HEK293 (cell line): ENCODE results near the gene PAMR1.

Source experiments
- CTCF ChIA-PET: fragments of 350-600 bp; formaldehyde crosslinking; extraction: SDS; loops from one replicate; lab custom pipeline; 2021; ENCODE audit warnings: antibody characterized with exemption; lab: Yijun Ruan, JAX
- POLR2A ChIA-PET: fragments of 300-600 bp; formaldehyde crosslinking; extraction: SDS; loops from one replicate; lab custom pipeline; 2020; ENCODE audit warnings: antibody characterized with exemption, inconsistent platforms; lab: Yijun Ruan, JAX
- H3K27ac ChIP-seq: fragments of 200-500 bp; sonication (Bioruptor generic); 2 replicates; pipeline ENCODE4 v1.5.1; 2014; ENCODE audit warnings: low read depth, low read length, control low read depth, inconsistent platforms; ENCODE audit errors: extremely low read depth
- H3K36me3 ChIP-seq, 2 experiments: fragments of 200-500 bp in 1 of 2; sonication (Bioruptor generic) in 1 of 2; 1 replicate in 1 of 2; 2 replicates in 1 of 2; pipeline ENCODE4 v1.5.1; 2014 to 2017; ENCODE audit warnings: inconsistent platforms in 2 of 2, low read length in 2 of 2; ENCODE audit not compliant: control insufficient read depth in 2 of 2, insufficient read depth in 1 of 2
- H3K4me1 ChIP-seq: fragments of 200-500 bp; sonication (Bioruptor generic); 2 replicates; pipeline ENCODE4 v1.5.1; 2014; ENCODE audit warnings: mild to moderate bottlenecking, low read length, inconsistent platforms; ENCODE audit not compliant: control insufficient read depth, insufficient read depth
- H3K4me3 ChIP-seq: 2 replicates; pipeline ENCODE4 v1.5.1; 2011; ENCODE audit warnings: low read depth, mild to moderate bottlenecking, control low read depth, low read length, moderate library complexity
- H3K9me3 ChIP-seq: fragments of 200-500 bp; sonication (Bioruptor generic); 2 replicates; pipeline ENCODE4 v1.5.1; 2014; ENCODE audit warnings: low read depth, low read length, inconsistent platforms; ENCODE audit not compliant: control insufficient read depth, insufficient read depth
- GLIS2 ChIP-seq: fragments of 450-650 bp; formaldehyde crosslinking; IDR thresholded peaks from 2 replicates; pipeline ENCODE4 v1.5.1; 2016; ENCODE audit warnings: missing biosample characterization, missing genetic modification characterization
- MEIS1 ChIP-seq: sonication (generic); formaldehyde crosslinking; IDR thresholded peaks from 2 replicates; pipeline ENCODE4 v1.8.1; 2022; ENCODE audit warnings: missing genetic modification reagents, mild to moderate bottlenecking, borderline replicate concordance
- PRDM1 ChIP-seq: fragments of 450-650 bp; formaldehyde crosslinking; IDR thresholded peaks from 2 replicates; pipeline ENCODE4; 2016; ENCODE audit warnings: missing biosample characterization, missing genetic modification characterization
- TCF7L2 ChIP-seq: IDR thresholded peaks from 2 replicates; pipeline ENCODE4 v1.6.1; 2011; ENCODE audit warnings: low read depth, mild to moderate bottlenecking, inconsistent platforms, low read length, moderate library complexity, borderline replicate concordance
- ZBTB21 ChIP-seq: fragments of 450-650 bp; formaldehyde crosslinking; IDR thresholded peaks from 2 replicates; pipeline ENCODE4 v1.5.1; 2017; ENCODE audit warnings: missing biosample characterization, missing genetic modification characterization
- ZNF112 ChIP-seq: fragments of 450-650 bp; formaldehyde crosslinking; IDR thresholded peaks from 2 replicates; pipeline ENCODE4 v1.5.0; 2017; ENCODE audit warnings: missing biosample characterization, missing genetic modification characterization
- ZNF121 ChIP-seq: fragments of 450-650 bp; formaldehyde crosslinking; IDR thresholded peaks from 2 replicates; pipeline ENCODE4 v1.5.1; 2016; ENCODE audit warnings: missing biosample characterization, missing genetic modification characterization
- ZNF169 ChIP-seq: fragments of 450-650 bp; formaldehyde crosslinking; IDR thresholded peaks from 2 replicates; pipeline ENCODE4 v1.5.1; 2016; ENCODE audit warnings: missing biosample characterization, missing genetic modification characterization
- ZNF19 ChIP-seq: fragments of 450-650 bp; formaldehyde crosslinking; IDR thresholded peaks from 2 replicates; pipeline ENCODE4; 2016; ENCODE audit warnings: missing biosample characterization, missing genetic modification characterization, low read depth
- ZNF350 ChIP-seq: fragments of 450-650 bp; formaldehyde crosslinking; IDR thresholded peaks from 2 replicates; pipeline ENCODE4 v1.5.0; 2017; ENCODE audit warnings: missing biosample characterization, mild to moderate bottlenecking, missing genetic modification characterization
- ZNF423 ChIP-seq: fragments of 450-650 bp; formaldehyde crosslinking; IDR thresholded peaks from 2 replicates; pipeline ENCODE4 v1.5.1; 2016; ENCODE audit warnings: missing biosample characterization, missing genetic modification characterization
- ZNF473 ChIP-seq: fragments of 450-650 bp; formaldehyde crosslinking; IDR thresholded peaks from 2 replicates; pipeline ENCODE4 v1.5.1; 2017; ENCODE audit warnings: missing biosample characterization, missing genetic modification characterization
- ZNF530 ChIP-seq: fragments of 450-650 bp; formaldehyde crosslinking; IDR thresholded peaks from 2 replicates; pipeline ENCODE4 v1.5.1; 2016; ENCODE audit warnings: low read depth, missing biosample characterization, missing genetic modification characterization
- ZNF626 ChIP-seq: fragments of 450-650 bp; sonication (Bioruptor Pico); formaldehyde crosslinking; IDR thresholded peaks from 2 replicates; pipeline ENCODE4 v1.5.1; 2018; ENCODE audit warnings: missing biosample characterization, missing genetic modification characterization, inconsistent platforms
- ZNF664 ChIP-seq: fragments of 450-650 bp; formaldehyde crosslinking; IDR thresholded peaks from 2 replicates; pipeline ENCODE4 v1.5.1; 2016; ENCODE audit warnings: missing biosample characterization, missing genetic modification characterization
- ZNF670 ChIP-seq: fragments of 450-650 bp; formaldehyde crosslinking; IDR thresholded peaks from 2 replicates; pipeline ENCODE4 v1.5.1; 2016; ENCODE audit warnings: missing biosample characterization, missing genetic modification characterization, low read depth
- ZNF747 ChIP-seq: fragments of 450-650 bp; formaldehyde crosslinking; IDR thresholded peaks from 2 replicates; pipeline ENCODE4 v1.5.1; 2016; ENCODE audit warnings: missing biosample characterization, missing genetic modification characterization
- ZNF776 ChIP-seq: fragments of 450-650 bp; formaldehyde crosslinking; IDR thresholded peaks from 2 replicates; pipeline ENCODE4 v1.5.0; 2017; ENCODE audit warnings: missing biosample characterization, missing genetic modification characterization, borderline replicate concordance
- TF ChIP-seq, protein P1 (sequence below): fragments of 450-650 bp; formaldehyde crosslinking; IDR thresholded peaks from 2 replicates; pipeline ENCODE4 v1.5.1; 2016; ENCODE audit warnings: missing biosample characterization, missing genetic modification characterization
- TF ChIP-seq, protein P2 (sequence below): fragments of 450-650 bp; formaldehyde crosslinking; IDR thresholded peaks from 2 replicates; pipeline ENCODE4 v1.5.1; 2016; ENCODE audit warnings: missing biosample characterization, missing genetic modification characterization
- TF ChIP-seq, protein P3 (sequence below): fragments of 450-650 bp; formaldehyde crosslinking; IDR thresholded peaks from 2 replicates; pipeline ENCODE4 v1.5.1; 2016; ENCODE audit warnings: missing biosample characterization, missing genetic modification characterization
- TF ChIP-seq, protein P4 (sequence below): fragments of 450-650 bp; formaldehyde crosslinking; IDR thresholded peaks from 2 replicates; pipeline ENCODE4 v1.5.1; 2016; ENCODE audit warnings: missing biosample characterization, missing genetic modification characterization, low read depth
- TF ChIP-seq, protein P5 (sequence below): fragments of 450-650 bp; formaldehyde crosslinking; conservative IDR thresholded peaks from 2 replicates; pipeline ENCODE4 v1.5.1; 2016; ENCODE audit warnings: low read depth, missing biosample characterization, missing genetic modification characterization

Gene PAMR1

DNA sequence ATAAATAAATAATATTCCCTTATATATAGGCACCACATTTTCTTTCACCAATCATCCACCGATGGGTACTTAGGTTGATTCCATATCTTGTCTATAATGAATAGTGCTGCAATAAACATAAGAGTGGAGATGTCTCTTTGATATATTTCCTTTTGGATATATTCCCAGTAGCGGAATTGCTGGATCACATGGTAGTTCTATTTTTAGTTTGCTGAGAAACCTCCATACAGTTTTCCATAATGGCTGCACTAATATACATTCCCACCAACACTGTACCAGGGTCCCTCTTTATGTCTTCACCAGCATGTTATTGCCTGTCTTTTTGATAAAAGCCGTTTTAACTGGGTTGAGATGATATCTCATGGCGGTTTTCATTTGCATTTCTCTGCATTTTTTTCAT lies 23.6 kb downstream of the PAMR1 start:
- TF ChIP-seq, protein P1, sequence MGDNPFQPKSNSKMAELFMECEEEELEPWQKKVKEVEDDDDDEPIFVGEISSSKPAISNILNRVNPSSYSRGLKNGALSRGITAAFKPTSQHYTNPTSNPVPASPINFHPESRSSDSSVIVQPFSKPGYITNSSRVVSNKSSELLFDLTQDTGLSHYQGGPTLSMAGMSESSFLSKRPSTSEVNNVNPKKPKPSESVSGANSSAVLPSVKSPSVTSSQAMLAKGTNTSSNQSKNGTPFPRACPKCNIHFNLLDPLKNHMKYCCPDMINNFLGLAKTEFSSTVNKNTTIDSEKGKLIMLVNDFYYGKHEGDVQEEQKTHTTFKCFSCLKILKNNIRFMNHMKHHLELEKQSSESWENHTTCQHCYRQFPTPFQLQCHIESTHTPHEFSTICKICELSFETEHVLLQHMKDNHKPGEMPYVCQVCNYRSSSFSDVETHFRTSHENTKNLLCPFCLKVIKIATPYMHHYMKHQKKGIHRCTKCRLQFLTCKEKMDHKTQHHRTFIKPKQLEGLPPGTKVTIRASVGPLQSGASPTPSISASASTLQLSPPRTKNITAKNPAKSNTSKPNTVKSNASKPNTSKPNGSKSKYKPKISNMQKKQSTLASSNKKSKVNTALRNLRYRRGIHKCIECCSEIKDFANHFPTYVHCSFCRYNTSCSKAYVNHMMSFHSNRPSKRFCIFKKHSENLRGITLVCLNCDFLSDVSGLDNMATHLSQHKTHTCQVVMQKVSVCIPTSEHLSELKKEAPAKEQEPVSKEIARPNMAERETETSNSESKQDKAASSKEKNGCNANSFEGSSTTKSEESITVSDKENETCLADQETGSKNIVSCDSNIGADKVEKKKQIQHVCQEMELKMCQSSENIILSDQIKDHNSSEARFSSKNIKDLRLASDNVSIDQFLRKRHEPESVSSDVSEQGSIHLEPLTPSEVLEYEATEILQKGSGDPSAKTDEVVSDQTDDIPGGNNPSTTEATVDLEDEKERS (tag by site-specific recombination): no peak
- no peak for TF ChIP-seq ZBTB21 (tag by site-specific recombination)
- TF ChIP-seq, protein P2, sequence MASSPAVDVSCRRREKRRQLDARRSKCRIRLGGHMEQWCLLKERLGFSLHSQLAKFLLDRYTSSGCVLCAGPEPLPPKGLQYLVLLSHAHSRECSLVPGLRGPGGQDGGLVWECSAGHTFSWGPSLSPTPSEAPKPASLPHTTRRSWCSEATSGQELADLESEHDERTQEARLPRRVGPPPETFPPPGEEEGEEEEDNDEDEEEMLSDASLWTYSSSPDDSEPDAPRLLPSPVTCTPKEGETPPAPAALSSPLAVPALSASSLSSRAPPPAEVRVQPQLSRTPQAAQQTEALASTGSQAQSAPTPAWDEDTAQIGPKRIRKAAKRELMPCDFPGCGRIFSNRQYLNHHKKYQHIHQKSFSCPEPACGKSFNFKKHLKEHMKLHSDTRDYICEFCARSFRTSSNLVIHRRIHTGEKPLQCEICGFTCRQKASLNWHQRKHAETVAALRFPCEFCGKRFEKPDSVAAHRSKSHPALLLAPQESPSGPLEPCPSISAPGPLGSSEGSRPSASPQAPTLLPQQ (tag by site-specific recombination): no peak
- TF ChIP-seq ZNF670: no peak
- no peak for TF ChIP-seq ZNF747 (tag by site-specific recombination)
- TF ChIP-seq ZNF112 (tag by site-specific recombination): no peak
- no peak for TF ChIP-seq PRDM1 (tag by site-specific recombination)
- TF ChIP-seq, protein P3, sequence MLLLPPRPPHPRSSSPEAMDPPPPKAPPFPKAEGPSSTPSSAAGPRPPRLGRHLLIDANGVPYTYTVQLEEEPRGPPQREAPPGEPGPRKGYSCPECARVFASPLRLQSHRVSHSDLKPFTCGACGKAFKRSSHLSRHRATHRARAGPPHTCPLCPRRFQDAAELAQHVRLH (tag by site-specific recombination): no peak
- no peak for TF ChIP-seq ZNF121 (tag by site-specific recombination)
- TF ChIP-seq, protein P4, sequence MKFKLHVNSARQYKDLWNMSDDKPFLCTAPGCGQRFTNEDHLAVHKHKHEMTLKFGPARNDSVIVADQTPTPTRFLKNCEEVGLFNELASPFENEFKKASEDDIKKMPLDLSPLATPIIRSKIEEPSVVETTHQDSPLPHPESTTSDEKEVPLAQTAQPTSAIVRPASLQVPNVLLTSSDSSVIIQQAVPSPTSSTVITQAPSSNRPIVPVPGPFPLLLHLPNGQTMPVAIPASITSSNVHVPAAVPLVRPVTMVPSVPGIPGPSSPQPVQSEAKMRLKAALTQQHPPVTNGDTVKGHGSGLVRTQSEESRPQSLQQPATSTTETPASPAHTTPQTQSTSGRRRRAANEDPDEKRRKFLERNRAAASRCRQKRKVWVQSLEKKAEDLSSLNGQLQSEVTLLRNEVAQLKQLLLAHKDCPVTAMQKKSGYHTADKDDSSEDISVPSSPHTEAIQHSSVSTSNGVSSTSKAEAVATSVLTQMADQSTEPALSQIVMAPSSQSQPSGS (tag by site-specific recombination): no peak
- no peak for TF ChIP-seq MEIS1 (CRISPR knock-in tag)
- TF ChIP-seq, protein P5, sequence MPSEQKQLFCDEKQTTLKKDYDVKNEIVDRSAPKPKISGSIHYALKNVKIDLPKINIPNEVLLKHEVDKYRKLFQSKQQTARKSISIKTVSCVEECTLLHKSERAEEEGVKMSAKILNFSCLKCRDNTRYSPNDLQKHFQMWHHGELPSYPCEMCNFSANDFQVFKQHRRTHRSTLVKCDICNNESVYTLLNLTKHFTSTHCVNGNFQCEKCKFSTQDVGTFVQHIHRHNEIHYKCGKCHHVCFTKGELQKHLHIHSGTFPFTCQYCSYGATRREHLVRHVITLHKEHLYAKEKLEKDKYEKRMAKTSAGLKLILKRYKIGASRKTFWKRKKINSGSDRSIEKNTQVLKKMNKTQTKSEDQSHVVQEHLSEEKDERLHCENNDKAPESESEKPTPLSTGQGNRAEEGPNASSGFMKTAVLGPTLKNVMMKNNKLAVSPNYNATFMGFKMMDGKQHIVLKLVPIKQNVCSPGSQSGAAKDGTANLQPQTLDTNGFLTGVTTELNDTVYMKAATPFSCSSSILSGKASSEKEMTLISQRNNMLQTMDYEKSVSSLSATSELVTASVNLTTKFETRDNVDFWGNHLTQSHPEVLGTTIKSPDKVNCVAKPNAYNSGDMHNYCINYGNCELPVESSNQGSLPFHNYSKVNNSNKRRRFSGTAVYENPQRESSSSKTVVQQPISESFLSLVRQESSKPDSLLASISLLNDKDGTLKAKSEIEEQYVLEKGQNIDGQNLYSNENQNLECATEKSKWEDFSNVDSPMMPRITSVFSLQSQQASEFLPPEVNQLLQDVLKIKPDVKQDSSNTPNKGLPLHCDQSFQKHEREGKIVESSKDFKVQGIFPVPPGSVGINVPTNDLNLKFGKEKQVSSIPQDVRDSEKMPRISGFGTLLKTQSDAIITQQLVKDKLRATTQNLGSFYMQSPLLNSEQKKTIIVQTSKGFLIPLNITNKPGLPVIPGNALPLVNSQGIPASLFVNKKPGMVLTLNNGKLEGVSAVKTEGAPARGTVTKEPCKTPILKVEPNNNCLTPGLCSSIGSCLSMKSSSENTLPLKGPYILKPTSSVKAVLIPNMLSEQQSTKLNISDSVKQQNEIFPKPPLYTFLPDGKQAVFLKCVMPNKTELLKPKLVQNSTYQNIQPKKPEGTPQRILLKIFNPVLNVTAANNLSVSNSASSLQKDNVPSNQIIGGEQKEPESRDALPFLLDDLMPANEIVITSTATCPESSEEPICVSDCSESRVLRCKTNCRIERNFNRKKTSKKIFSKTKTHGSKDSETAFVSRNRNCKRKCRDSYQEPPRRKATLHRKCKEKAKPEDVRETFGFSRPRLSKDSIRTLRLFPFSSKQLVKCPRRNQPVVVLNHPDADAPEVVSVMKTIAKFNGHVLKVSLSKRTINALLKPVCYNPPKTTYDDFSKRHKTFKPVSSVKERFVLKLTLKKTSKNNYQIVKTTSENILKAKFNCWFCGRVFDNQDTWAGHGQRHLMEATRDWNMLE (tag by site-specific recombination): no peak
- no peak for TF ChIP-seq TCF7L2
- TF ChIP-seq GLIS2 (tag by site-specific recombination): no peak
- no peaks in the 10 kb centered on the region for H3K4me1 ChIP-seq
- POLR2A ChIA-PET: no interaction called here
- H3K27ac ChIP-seq: no peak overlapping the region
- no peak overlapping the region for H3K4me3 ChIP-seq
- CTCF ChIA-PET: no interaction called here
- H3K36me3 ChIP-seq: no peaks in the 10 kb centered on the region
- H3K9me3 ChIP-seq: no peaks in the 10 kb centered on the region

DNA sequence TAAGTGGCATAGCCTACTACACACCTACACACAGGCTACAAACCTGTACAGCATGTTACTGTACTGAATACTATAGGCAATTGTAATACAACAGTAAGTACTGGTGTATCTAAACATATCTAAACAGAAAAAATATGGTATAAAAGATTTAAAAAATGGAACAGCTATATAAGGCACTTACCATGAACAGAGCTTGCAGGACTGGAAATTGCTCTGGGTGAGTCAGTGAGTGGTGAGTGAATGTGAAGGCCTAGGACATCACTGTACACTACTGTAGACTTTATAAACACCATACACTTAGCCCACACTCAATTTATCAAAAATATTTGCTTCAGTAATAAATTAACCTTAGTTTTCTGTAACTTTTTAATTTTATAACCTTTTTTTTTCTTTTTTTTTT lies 24.7 kb downstream of the PAMR1 start:
- POLR2A ChIA-PET: no interaction called here
- Histone ChIP-seq H3K36me3 (no peaks in the 10 kb centered on the region), H3K4me3 (no peak overlapping the region), H3K4me1 (no peaks in the 10 kb centered on the region), H3K9me3 (no peaks in the 10 kb centered on the region), H3K27ac (no peak overlapping the region)
- CTCF ChIA-PET: interaction anchor here (5.7 kb wide), 1 partner anchor 14 kb away, joined by 36 read pairs; no protein-coding TSS in a partner anchor
- TF ChIP-seq ZNF530 (tag by site-specific recombination) (no peak), ZNF473 (tag by site-specific recombination) (no peak), ZNF350 (tag by site-specific recombination) (no peak), ZNF776 (no peak), ZNF626 (no peak), ZNF19 (tag by site-specific recombination) (no peak), ZNF664 (no peak), ZNF169 (tag by site-specific recombination) (no peak), ZNF423 (tag by site-specific recombination) (no peak)
- TF ChIP-seq, protein P4 (tag by site-specific recombination): no peak
